Large intestine (tissue), 3 donors: ENCODE data around the gene DSTYK. TPM values are rescaled to one million over a fixed set of nuclear protein-coding genes. Genes with fewer than 3 reads are reported as not detected.
A peak's percentile ranks its signal among the peaks of the same experiment; 100 is the strongest.

Experiments
- DNase-seq, 2 donors: peaks; one replicate each; pipeline versions ENCODE4 v3.0.0 to v3.0.0-alpha.2; 2013
- H3K27ac ChIP-seq: one replicate; pipeline ENCODE4 v1.5.1; 2013; ENCODE audit warnings: low read length
- H3K27me3 ChIP-seq: 2 replicates; pipeline ENCODE4 v1.6.1; 2013; ENCODE audit warnings: low read length; ENCODE audit not compliant: control insufficient read depth, insufficient read depth
- H3K36me3 ChIP-seq: 2 replicates; pipeline ENCODE4 v1.6.1; 2013; ENCODE audit warnings: low read length; ENCODE audit not compliant: control insufficient read depth, insufficient read depth
- H3K4me1 ChIP-seq: one replicate; pipeline ENCODE4 v1.6.1; 2013; ENCODE audit warnings: low read length; ENCODE audit not compliant: control insufficient read depth, insufficient read depth
- H3K4me3 ChIP-seq: one replicate; pipeline ENCODE4 v1.5.1; 2013; ENCODE audit warnings: low read length
- H3K9me3 ChIP-seq: one replicate; pipeline ENCODE4 v1.6.1; 2013; ENCODE audit warnings: mild to moderate bottlenecking, low read depth, low read length, moderate library complexity; ENCODE audit not compliant: control insufficient read depth
- WGBS: methylation state at CpG from one replicate; pipeline ENCODE4 v1.1.5; 2013; ENCODE audit warnings: low lambda C conversion rate; ENCODE audit not compliant: insufficient coverage; 5-methylcytosine and 5-hydroxymethylcytosine counted together
- polyA plus RNA-seq: library from polyadenylated mRNA; unstranded; fragments of 120-200 nt; gene quantifications from one replicate; pipeline ENCODE4 v1.2.1, GENCODE V29; 2013

Gene DSTYK
- polyA plus RNA-seq, 1 donor: 6.0 TPM

DNA sequence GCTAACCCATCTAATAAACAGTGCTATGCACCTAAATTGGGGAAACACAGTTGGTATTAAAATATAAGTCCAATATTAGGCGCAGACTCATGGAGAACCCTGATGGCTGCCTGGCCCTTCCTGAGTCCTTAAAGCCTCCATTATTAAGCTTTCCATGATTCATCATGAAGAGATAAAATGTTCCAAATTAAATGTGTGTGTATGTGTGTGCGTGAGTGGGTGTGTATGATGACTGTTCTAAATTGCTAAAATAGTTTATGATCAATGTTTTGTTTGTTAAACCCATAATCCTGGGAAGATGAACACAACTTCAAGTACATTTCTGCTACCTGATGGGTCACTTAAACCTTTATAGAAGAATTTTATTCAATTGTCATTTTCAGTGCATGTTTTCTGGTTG, 83.5 kb downstream of the DSTYK start:
- no peak for DNase-seq
- Histone ChIP-seq H3K4me3 (no peak overlapping the region), H3K27me3 (no peaks in the 10 kb centered on the region), H3K4me1 (no peaks in the 10 kb centered on the region), H3K9me3 (no peaks in the 10 kb centered on the region), H3K36me3 (no peaks in the 10 kb centered on the region), H3K27ac (no peak overlapping the region)
- 86% methylated on average over 1 of the region's 2 CpGs for WGBS

DNA sequence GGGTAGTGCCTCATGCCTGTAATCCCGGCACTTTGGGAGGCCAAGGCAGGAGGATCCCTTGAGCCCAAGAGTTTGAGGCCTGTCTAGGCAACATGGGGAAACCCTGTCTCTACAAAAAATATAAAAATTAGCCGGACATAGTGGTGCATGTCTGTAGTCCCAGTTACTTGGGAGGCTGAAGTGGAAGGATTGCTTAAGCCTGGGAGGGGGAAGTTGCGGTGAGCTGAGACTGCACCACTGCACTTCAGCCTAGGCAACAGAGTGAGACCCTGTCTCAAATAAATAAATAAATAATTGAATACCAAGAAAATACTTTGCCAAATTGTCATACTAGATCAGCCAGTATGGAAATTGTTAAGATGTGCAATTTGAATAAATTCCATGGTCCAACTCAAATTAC, 83.9 kb downstream of the DSTYK start:
- H3K4me3 ChIP-seq: no peak overlapping the region
- H3K27me3 ChIP-seq: no peaks in the 10 kb centered on the region
- WGBS: no CpG with 5 or more reads among the region's 3 CpGs
- no peaks in the 10 kb centered on the region for H3K9me3 ChIP-seq
- H3K4me1 ChIP-seq: peaks cover 3% of the 10 kb centered on the region
- no peak for DNase-seq
- no peaks in the 10 kb centered on the region for H3K36me3 ChIP-seq
- no peak overlapping the region for H3K27ac ChIP-seq

DNA sequence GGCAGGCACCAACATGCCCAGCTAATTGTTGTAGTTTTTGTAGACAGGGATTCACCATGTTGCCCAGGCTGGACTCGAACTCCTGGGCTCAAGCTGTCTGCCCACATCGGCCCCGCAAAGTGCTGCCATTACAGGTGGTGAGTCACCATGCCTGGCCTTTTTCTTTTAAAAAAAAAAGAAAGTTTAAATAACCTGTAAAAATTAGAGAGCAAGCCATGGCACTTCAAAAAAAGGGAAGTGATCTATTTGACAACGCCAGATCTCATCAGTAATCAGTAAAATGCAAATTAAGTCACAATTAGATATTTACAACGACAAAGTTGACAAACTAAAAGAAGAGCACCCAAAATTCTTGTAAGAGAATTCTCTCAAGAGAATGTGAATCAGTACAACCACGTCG, 86.8 kb downstream of the DSTYK start:
- peaks cover 3% of the 10 kb centered on the region for H3K4me1 ChIP-seq
- 100% methylated on average over 2 of the region's 7 CpGs for WGBS

DNA sequence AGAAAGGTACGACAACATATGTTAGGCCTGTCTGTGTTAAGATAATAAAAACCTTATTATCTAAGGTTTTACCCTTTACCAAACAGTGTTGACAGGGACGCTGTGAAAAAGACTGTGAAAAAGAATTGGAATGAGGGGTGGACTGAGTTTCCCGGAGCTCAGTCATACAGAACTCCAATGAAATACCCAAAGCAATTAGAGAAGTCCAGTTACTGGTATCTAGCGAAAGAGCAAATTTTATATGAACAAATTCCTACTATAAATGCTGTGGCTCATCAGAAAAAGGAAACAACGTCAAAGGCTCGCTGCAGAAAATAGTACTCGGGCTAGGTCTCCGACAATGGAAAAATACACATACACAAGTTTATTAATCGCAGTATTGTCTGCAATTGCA, 89.0 kb downstream of the DSTYK start:
- Histone ChIP-seq H3K36me3 (no peaks in the 10 kb centered on the region), H3K9me3 (no peaks in the 10 kb centered on the region), H3K4me3 (peak overlapping the region; percentile 91), H3K4me1 (peaks cover 3% of the 10 kb centered on the region), H3K27me3 (no peaks in the 10 kb centered on the region), H3K27ac (peak overlapping the region; percentile 74)
- no peak for DNase-seq
- WGBS: 0% methylated on average over 1 of the region's 9 CpGs

More for the DNA sequence above, 86.8 kb downstream of the DSTYK start:
- Histone ChIP-seq H3K27me3 (no peaks in the 10 kb centered on the region), H3K36me3 (no peaks in the 10 kb centered on the region), H3K9me3 (no peaks in the 10 kb centered on the region), H3K27ac (no peak overlapping the region), H3K4me3 (no peak overlapping the region)
- DNase-seq: no peak

DNA sequence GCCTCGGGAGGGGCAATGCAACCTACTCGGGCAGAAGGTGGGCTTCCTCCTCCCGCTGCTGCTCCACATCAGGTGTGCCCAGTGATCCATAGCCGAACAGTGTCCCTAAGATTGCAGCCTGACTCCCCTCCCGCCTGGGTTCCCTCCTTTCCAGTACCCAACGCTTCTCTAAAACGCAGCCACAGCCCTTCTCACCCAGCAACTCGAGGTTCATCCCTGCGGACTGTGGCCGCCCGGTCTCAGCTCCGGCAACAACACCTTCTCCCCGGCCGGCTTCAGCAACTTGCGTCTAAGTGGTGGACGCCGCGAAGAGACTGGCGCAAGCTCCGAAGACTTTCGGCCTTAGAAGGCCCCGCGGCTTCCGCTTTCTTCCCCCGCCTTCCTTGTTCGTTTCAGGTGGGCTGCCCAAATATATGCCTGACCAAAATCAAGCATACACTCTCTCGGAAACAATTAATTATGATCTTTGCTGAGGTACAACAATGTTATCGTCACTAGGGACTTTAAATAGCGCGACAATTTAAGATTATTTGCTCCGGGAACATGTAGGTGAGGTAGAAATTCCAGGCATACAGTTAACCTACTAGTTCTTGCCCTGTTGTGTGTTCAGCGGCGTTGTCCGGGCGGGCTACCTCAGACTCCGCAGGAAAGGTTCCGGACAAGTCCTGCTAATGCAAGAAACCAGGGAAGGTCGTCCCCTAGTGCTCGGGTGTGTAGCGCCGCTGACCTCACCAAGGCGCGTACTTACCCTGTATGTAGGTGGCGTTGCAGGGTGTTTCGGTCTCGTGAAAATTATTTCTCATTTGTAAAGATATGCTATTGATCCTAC, 89.6 kb downstream of the DSTYK start, which contains the start of gene RBBP5:
Gene RBBP5 (minus strand): TSS at position 319 of the 829 bp plus-strand sequence. CDS start 105 bp downstream, at position 214.
- WGBS: no CpG with 5 or more reads among the region's 46 CpGs
- H3K4me3 ChIP-seq: peak within 1 kb of the TSS; percentile 91
- peak; percentile 97 to 99 for DNase-seq

DNA sequence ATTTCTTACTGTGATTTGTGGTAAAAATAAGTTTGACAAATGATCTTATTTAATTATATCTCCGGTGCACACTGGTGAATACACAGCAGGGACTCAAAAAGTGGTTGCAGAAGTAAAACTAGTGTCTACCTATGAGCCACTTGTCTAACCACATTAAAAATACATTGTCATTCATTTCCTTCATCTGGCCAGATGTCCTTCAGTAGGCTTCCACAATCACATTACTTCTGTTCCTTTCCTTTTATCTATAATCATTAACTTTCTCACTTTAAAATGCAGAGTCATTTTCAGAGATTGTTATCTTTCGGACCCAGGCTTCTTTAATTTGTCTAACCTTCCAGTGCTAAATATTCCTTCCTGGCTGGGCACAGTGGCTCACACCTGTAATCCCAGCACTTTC, 92.8 kb downstream of the DSTYK start:
- Histone ChIP-seq H3K4me1 (peaks cover 3% of the 10 kb centered on the region), H3K27me3 (no peaks in the 10 kb centered on the region), H3K4me3 (no peak overlapping the region), H3K36me3 (peaks cover 19% of the 10 kb centered on the region), H3K27ac (no peak overlapping the region), H3K9me3 (no peaks in the 10 kb centered on the region)
- 100% methylated on average over 1 of the region's 2 CpGs for WGBS
- no peak for DNase-seq

More for the DNA sequence above, 89.6 kb downstream of the DSTYK start, which contains the start of gene RBBP5:
- no peaks in the 10 kb centered on the region for H3K9me3 ChIP-seq
- H3K4me1 ChIP-seq: peaks cover 3% of the 10 kb centered on the region
- peaks cover 1% of the 10 kb centered on the region for H3K36me3 ChIP-seq
- H3K27me3 ChIP-seq: no peaks in the 10 kb centered on the region
- H3K27ac ChIP-seq: peak within 1 kb of the TSS; percentile 74

DNA sequence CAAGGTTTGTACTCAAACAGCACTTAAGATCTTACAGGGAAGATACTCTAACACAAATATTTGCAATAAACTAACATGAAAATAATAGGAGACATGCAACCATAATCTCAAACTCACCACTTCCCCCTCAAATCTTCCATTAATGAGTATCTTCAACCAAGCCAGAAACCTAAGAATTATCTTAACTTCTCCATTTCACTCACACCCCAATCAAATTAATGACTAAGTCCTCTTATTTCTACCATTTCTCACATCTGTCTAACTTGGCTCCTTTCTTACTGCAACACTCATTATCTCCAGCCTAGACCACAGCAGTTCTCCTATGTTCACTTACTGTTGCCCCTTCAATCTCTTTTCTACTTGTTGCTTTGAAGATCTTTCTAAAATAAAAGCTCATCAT, 100.1 kb downstream of the DSTYK start:
- Histone ChIP-seq H3K4me1 (no peaks in the 10 kb centered on the region), H3K4me3 (no peak overlapping the region), H3K36me3 (peaks cover 30% of the 10 kb centered on the region), H3K9me3 (no peaks in the 10 kb centered on the region), H3K27me3 (no peaks in the 10 kb centered on the region), H3K27ac (no peak overlapping the region)
- no peak for DNase-seq

DNA sequence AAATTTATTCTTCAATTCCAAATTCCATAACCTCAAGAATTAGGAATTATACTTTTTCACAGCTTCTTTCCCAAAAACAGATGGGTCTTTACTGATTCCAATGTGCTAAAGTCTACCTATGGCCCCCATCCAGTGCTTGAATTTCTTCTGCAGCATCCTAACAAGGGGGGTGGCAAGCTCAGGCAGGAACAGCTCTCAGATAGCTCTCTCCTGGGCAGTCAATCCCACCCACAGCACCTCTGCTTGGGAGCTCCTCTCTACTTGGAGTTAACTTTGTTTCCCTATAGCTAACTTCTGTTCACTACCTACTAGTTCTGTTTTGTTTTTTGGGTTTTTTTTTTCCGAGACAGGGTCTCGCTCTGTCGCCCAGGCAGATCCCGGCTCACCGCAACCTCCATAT, 101.8 kb downstream of the DSTYK start:
- DNase-seq: no peak
- no peak overlapping the region for H3K27ac ChIP-seq
- no peaks in the 10 kb centered on the region for H3K4me1 ChIP-seq
- H3K36me3 ChIP-seq: peaks cover 38% of the 10 kb centered on the region
- no CpG with 5 or more reads among the region's 5 CpGs for WGBS
- H3K9me3 ChIP-seq: no peaks in the 10 kb centered on the region
- H3K27me3 ChIP-seq: no peaks in the 10 kb centered on the region
- no peak overlapping the region for H3K4me3 ChIP-seq

DNA sequence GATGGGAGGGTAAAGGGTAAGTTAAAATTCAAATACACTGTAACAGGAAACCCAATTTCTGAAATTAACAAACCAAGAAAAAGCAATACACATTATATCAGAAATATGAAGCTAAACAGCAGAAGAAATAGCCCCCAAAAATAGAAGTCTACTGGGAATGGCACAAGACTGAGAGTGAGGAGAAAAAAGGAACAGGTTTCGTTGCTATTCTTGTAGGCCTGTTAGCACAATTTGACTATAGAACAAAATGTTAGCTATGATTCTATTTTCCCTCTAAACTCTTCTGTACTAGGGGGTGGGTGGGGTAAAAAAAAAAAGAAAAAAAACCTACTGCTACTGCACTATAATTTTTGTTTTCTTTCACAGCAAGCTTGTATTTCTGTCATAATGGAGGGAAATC, 102.2 kb downstream of the DSTYK start:
- Histone ChIP-seq H3K9me3 (no peaks in the 10 kb centered on the region), H3K36me3 (peaks cover 38% of the 10 kb centered on the region), H3K4me3 (no peak overlapping the region), H3K27ac (no peak overlapping the region), H3K27me3 (no peaks in the 10 kb centered on the region), H3K4me1 (no peaks in the 10 kb centered on the region)
- DNase-seq: no peak
- WGBS: 100% methylated on average over 1 of the region's 1 CpG

DNA sequence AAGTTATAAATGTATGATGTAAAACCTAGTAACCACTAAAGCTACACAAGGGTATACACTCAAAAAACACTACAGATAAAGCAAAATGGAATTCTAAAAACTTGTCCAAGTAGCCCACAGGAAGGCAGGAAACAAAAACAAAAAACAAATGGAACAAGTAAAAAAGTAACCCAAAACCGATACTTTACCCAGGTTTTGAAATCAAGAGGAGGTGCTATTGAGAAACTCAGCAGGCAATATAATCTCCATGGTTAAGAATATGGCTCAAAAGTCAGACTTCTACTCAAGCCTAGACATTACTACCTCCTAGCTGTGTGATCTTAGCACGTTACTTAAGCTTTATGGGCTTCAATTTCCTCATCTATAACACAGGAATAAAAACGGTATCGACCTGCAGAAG, 103.0 kb downstream of the DSTYK start:
- Histone ChIP-seq H3K27ac (no peak overlapping the region), H3K4me1 (no peaks in the 10 kb centered on the region)
- WGBS: 75% methylated on average over 1 of the region's 4 CpGs

DNA sequence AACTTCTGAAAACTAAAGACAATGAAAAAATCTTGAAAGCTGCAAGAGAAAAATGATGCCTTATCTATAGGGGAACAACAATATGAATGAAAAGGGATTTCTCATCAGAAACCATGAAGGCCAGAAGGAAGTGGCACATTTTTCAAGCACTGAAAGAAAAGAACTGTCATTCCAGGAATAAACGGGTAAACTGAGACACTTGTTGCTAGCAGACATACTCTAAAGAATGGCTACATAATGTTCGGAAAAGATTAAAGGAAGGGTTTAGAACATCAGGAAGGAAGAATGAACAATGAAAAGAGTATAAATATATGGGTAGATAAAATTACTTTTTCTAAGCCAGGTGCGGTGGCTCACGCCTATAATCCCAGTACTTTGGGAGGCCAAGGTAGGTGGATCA, 104.2 kb downstream of the DSTYK start:
- WGBS: 100% methylated on average over 2 of the region's 4 CpGs

More for the DNA sequence above, 103.0 kb downstream of the DSTYK start:
- no peaks in the 10 kb centered on the region for H3K9me3 ChIP-seq
- H3K4me3 ChIP-seq: no peak overlapping the region
- no peaks in the 10 kb centered on the region for H3K27me3 ChIP-seq
- H3K36me3 ChIP-seq: peaks cover 40% of the 10 kb centered on the region
- no peak for DNase-seq

More for the DNA sequence above, 104.2 kb downstream of the DSTYK start:
- Histone ChIP-seq H3K4me3 (no peak overlapping the region), H3K36me3 (peaks cover 43% of the 10 kb centered on the region), H3K9me3 (no peaks in the 10 kb centered on the region), H3K27me3 (no peaks in the 10 kb centered on the region), H3K4me1 (no peaks in the 10 kb centered on the region), H3K27ac (no peak overlapping the region)
- no peak for DNase-seq
